ENCODE results near the gene CAPS2. TPM values are rescaled to one million over a fixed set of nuclear protein-coding genes. Genes with fewer than 3 reads are reported as not detected.

The CAPS2 gene
- total RNA-seq, 1 experiment from 2014 or later, result 18.3 TPM

- Histone ChIP-seq H3K4me3 (replicated peaks in 1 of 2; ENCODE audit: low read depth in 1 of 2, low read length in 2 of 2) (no peak overlapping the region), H2AFZ (ENCODE audit: low read depth, low read length, poor library complexity, severe bottlenecking) (no peak overlapping the region), H4K20me1 (ENCODE audit: insufficient read depth) (no peaks in the 10 kb centered on the region), H3K9me3 (ENCODE audit: control insufficient read depth in 1 of 2, insufficient read depth in 1 of 2, low read depth in 1 of 2, low read length in 2 of 2) (no peaks in the 10 kb centered on the region), H3K4me1 (ENCODE audit: control insufficient read depth in 1 of 2, insufficient read depth in 2 of 2, low read length in 2 of 2) (peaks cover 0 to 11% of the 10 kb centered on the region in 2 experiments; a peak in 2 of 4 replicates), H3K9ac (ENCODE audit: low read length) (no peak overlapping the region), H3K27ac (ENCODE audit: low read depth, low read length) (no peak overlapping the region), H3K36me3 (ENCODE audit: control insufficient read depth in 1 of 2, insufficient read depth in 2 of 2, low read length in 2 of 2) (no peaks in the 10 kb centered on the region), H3K79me2 (ENCODE audit: insufficient read depth, low read length) (no peaks in the 10 kb centered on the region), H3K4me2 (ENCODE audit: low read length) (no peak overlapping the region), H3K27me3 (ENCODE audit: insufficient read depth, low read length) (no peaks in the 10 kb centered on the region), H3K9me2 (ENCODE audit: insufficient read depth) (no peaks in the 10 kb centered on the region)
- CTCF ChIA-PET, result no interaction called here
- BruUV-seq (replicated peaks), result no TSS peak
- ATAC-seq (no peak; the same call in 1 of the 2 replicates), DNase-seq (ENCODE audit: low read depth, low spot score) (no peak)
- intact Hi-C loops (cut with micrococcal nuclease), result no loop called here
- no peak for TF ChIP-seq CTCF (IDR thresholded peaks at IDR 0.05 in 2 of 3, conservative IDR thresholded peaks at IDR 0.05 in 1 of 3; ENCODE audit: borderline replicate concordance in 1 of 3, insufficient read depth in 1 of 3, low read depth in 2 of 3, low read length in 2 of 3)
- TF ChIP-seq SIN3A (IDR thresholded peaks at IDR 0.05; ENCODE audit: low read depth), result no peak
- no peak for TF ChIP-seq EGR1 (IDR thresholded peaks at IDR 0.05; ENCODE audit: low read depth)
- no peak for TF ChIP-seq POLR2A (IDR thresholded peaks at IDR 0.05; ENCODE audit: borderline replicate concordance, extremely low read depth, insufficient read depth, insufficient read length)
- TF ChIP-seq POLR2AphosphoS5 (IDR thresholded peaks at IDR 0.05; ENCODE audit: low read depth, low read length), result no peak
- no peak for TF ChIP-seq RAD21 (IDR thresholded peaks at IDR 0.05; ENCODE audit: low read depth)
- no peak for TF ChIP-seq SRF (IDR thresholded peaks at IDR 0.05; ENCODE audit: low read depth)
- RAD21 ChIA-PET (ENCODE audit: low non-redundant PET in 1 of 2, low total read pairs in 2 of 2, uncharacterized antibody in 2 of 2, unreplicated experiment in 2 of 2), result no interaction called here
- POLR2A ChIA-PET, result no interaction called here
Observed at GRCh38 chr12:75315518-75315917, 14.6 kb downstream of the CAPS2 start.

- H3K9me3 ChIP-seq (ENCODE audit: control insufficient read depth in 1 of 2, insufficient read depth in 1 of 2, low read depth in 1 of 2, low read length in 2 of 2), result no peaks in the 10 kb centered on the region
- ChIA-PET RAD21 (ENCODE audit: low non-redundant PET in 1 of 2, low total read pairs in 2 of 2, uncharacterized antibody in 2 of 2, unreplicated experiment in 2 of 2) (no interaction called here), CTCF (no interaction called here), POLR2A (no interaction called here)
- H3K9me2 ChIP-seq (ENCODE audit: insufficient read depth), result no peaks in the 10 kb centered on the region
- H3K36me3 ChIP-seq (ENCODE audit: control insufficient read depth in 1 of 2, insufficient read depth in 2 of 2, low read length in 2 of 2), result no peaks in the 10 kb centered on the region
- peaks cover 0 to 11% of the 10 kb centered on the region in 2 experiments; a peak in 2 of 4 replicates for H3K4me1 ChIP-seq (ENCODE audit: control insufficient read depth in 1 of 2, insufficient read depth in 2 of 2, low read length in 2 of 2)
- H3K4me3 ChIP-seq (replicated peaks in 1 of 2; ENCODE audit: low read depth in 1 of 2, low read length in 2 of 2), result no peak overlapping the region
- BruUV-seq (replicated peaks), result no TSS peak
- H2AFZ ChIP-seq (ENCODE audit: low read depth, low read length, poor library complexity, severe bottlenecking), result no peak overlapping the region
- H3K27me3 ChIP-seq (ENCODE audit: insufficient read depth, low read length), result no peaks in the 10 kb centered on the region
- H3K4me2 ChIP-seq (ENCODE audit: low read length), result no peak overlapping the region
- H3K27ac ChIP-seq (ENCODE audit: low read depth, low read length), result no peak overlapping the region
- no peaks in the 10 kb centered on the region for H4K20me1 ChIP-seq (ENCODE audit: insufficient read depth)
- intact Hi-C loops (cut with micrococcal nuclease), result no loop called here
- H3K79me2 ChIP-seq (ENCODE audit: insufficient read depth, low read length), result no peaks in the 10 kb centered on the region
- H3K9ac ChIP-seq (ENCODE audit: low read length), result no peak overlapping the region
- DNase-seq (ENCODE audit: low read depth, low spot score) (no peak), ATAC-seq (no peak)
- TF ChIP-seq SRF (IDR thresholded peaks at IDR 0.05; ENCODE audit: low read depth) (no peak), MAX (IDR thresholded peaks at IDR 0.05) (no peak), REST (IDR thresholded peaks at IDR 0.05; ENCODE audit: low read depth) (no peak), YY1 (IDR thresholded peaks at IDR 0.05; ENCODE audit: extremely low read depth, insufficient replicate concordance, low read depth, low read length) (no peak), RAD21 (IDR thresholded peaks at IDR 0.05; ENCODE audit: low read depth) (no peak), TCF7L2 (IDR thresholded peaks at IDR 0.05; ENCODE audit: borderline replicate concordance, extremely low read depth, insufficient read depth, insufficient read length) (no peak), JUND (IDR thresholded peaks at IDR 0.05) (no peak), EZH2 (IDR thresholded peaks at IDR 0.05) (no peak)
Observed at GRCh38 chr12:75311369-75311768, 18.8 kb downstream of the CAPS2 start.
